ENCODE measurements around the gene TMEM198. TPM values are rescaled to one million over a fixed set of nuclear protein-coding genes. Genes with fewer than 3 reads are reported as not detected.
A peak's percentile ranks its signal among the peaks of the same experiment; 100 is the strongest.

The TMEM198 gene
- total and polyA plus RNA-seq, 2 experiments from 2014 or later: 1.7 to 5.8 TPM

- no peaks in the 10 kb centered on the region for H3K9me2 ChIP-seq (ENCODE audit: insufficient read depth)
- 24 to 28% methylated on average over 6 to 8 of the region's 8 CpGs for WGBS, 2 experiments (ENCODE audit: low coverage in 1 of 2, low lambda C conversion rate in 2 of 2, missing lambda C conversion rate in 2 of 2)
- H3K27ac ChIP-seq: no peak overlapping the region
- H3K4me1 ChIP-seq (ENCODE audit: insufficient read depth): peaks cover 11% of the 10 kb centered on the region; the same call in 1 of the 2 replicates
- in situ Hi-C loops (cut with MboI): no loop called here
- no peaks in the 10 kb centered on the region for H3K27me3 ChIP-seq (replicated peaks; ENCODE audit: insufficient read depth)
- 0 out of 2 replicates have a peak, but pooled peaks cover 5% of the 10 kb centered on the region for H3F3A ChIP-seq (ENCODE audit: insufficient read depth)
- TF ChIP-seq EZH2phosphoT487 (IDR thresholded peaks at IDR 0.05; ENCODE audit: insufficient read depth, low read depth): no peak
- TF ChIP-seq EZH2 (IDR thresholded peaks at IDR 0.05; ENCODE audit: insufficient read depth, poor library complexity, severe bottlenecking): no peak
- H3K79me2 ChIP-seq (ENCODE audit: insufficient read depth): no peaks in the 10 kb centered on the region
- no peak overlapping the region for H3K9ac ChIP-seq
- H3K4me3 ChIP-seq: no peak overlapping the region
- H3K9me3 ChIP-seq (ENCODE audit: low read depth): no peaks in the 10 kb centered on the region
- no peaks in the 10 kb centered on the region for H4K20me1 ChIP-seq (ENCODE audit: insufficient read depth)
- peak; percentile 24 for DNase-seq
- no peaks in the 10 kb centered on the region for H3K36me3 ChIP-seq (ENCODE audit: low read depth)
- H2AFZ ChIP-seq: no peak overlapping the region
- H3K4me2 ChIP-seq (ENCODE audit: unreplicated experiment): peak overlapping the region; percentile 5
Measured at GRCh38 chr2:219560037-219560892, 16.4 kb downstream of the TMEM198 start.

DNA sequence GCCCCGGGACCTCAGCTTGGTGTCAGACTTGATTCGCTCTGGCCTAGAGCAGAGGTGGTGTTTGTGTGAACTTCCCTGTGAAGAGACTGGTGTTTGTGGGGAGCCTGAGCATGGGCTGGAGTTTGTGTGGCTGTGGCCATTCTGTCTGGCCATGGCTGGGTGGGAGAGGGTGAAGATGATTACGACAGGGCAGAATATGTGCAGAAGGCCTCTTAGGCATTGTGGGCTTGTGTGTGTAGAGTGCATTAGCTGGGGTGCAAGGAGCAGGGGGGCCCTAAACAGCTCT is 17.0 kb downstream of the TMEM198 start:
- no peak for DNase-seq
- H3K27ac ChIP-seq: no peak overlapping the region
- in situ Hi-C loops (cut with MboI): no loop called here
- H3K36me3 ChIP-seq (ENCODE audit: low read depth): no peaks in the 10 kb centered on the region
- H3K4me3 ChIP-seq: no peak overlapping the region
- H3K27me3 ChIP-seq (replicated peaks; ENCODE audit: insufficient read depth): no peaks in the 10 kb centered on the region
- H3K9me3 ChIP-seq (ENCODE audit: low read depth): no peaks in the 10 kb centered on the region
- H3K79me2 ChIP-seq (ENCODE audit: insufficient read depth): no peaks in the 10 kb centered on the region
- no peak for TF ChIP-seq EZH2 (IDR thresholded peaks at IDR 0.05; ENCODE audit: insufficient read depth, poor library complexity, severe bottlenecking)
- TF ChIP-seq EZH2phosphoT487 (IDR thresholded peaks at IDR 0.05; ENCODE audit: insufficient read depth, low read depth): no peak
- 62 to 81% methylated on average over 3 of the region's 3 CpGs for WGBS, 2 experiments (ENCODE audit: low coverage in 1 of 2, low lambda C conversion rate in 2 of 2, missing lambda C conversion rate in 2 of 2)
- H4K20me1 ChIP-seq (ENCODE audit: insufficient read depth): no peaks in the 10 kb centered on the region
- 0 out of 2 replicates have a peak, but pooled peaks cover 5% of the 10 kb centered on the region for H3F3A ChIP-seq (ENCODE audit: insufficient read depth)
- H3K4me1 ChIP-seq (ENCODE audit: insufficient read depth): peaks cover 11% of the 10 kb centered on the region; the same call in 1 of the 2 replicates
- H3K9me2 ChIP-seq (ENCODE audit: insufficient read depth): no peaks in the 10 kb centered on the region
- H3K4me2 ChIP-seq (ENCODE audit: unreplicated experiment): no peak overlapping the region
- H3K9ac ChIP-seq: no peak overlapping the region
- no peak overlapping the region for H2AFZ ChIP-seq

DNA sequence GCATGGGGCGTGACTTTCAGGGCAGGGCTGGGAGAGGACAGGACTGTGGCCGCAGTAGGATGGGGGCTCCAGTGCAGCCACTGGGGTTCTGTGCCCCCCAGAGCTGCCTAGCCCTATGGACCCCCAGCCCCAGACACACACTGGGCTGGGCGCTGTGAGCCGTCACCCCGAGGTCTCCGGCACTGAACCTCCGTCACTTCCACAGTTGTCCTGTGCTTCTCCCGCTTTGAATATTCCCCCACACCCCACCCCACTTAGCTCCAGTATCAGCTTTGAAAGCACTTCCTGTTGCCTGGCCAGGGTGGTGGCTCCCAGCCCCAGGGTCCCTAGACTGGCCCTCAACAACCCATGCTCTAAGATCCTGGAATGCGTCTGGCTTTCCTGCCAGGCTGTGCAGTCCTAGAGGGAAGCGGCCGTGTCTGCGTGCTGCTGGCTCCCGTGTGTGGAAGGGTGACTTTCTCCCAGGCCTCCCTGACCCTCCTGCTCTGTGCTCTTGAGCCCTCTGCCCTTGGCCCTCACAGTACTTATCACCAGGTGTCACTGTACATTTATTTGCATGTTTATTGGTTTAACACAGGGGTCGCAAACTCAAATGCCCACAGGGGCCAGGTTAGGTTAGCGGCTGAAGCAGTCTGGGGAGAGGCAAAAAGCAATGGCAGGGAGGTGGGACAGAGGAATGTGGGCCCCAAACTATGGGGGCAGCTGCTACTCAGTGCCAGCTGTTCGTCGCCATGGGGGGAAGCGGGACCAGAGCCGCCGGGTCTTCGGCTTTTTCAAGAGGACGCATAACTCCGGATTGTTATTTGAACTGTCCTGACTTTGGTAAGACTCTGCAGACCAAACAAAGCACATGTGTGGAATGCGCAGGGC is 17.6 kb downstream of the TMEM198 start:
- peaks cover 11% of the 10 kb centered on the region; the same call in 1 of the 2 replicates for H3K4me1 ChIP-seq (ENCODE audit: insufficient read depth)
- H3F3A ChIP-seq (ENCODE audit: insufficient read depth): 0 out of 2 replicates have a peak, but pooled peaks cover 5% of the 10 kb centered on the region
- H3K9me3 ChIP-seq (ENCODE audit: low read depth): no peaks in the 10 kb centered on the region
- no peak overlapping the region for H2AFZ ChIP-seq
- no peak for DNase-seq
- H3K4me2 ChIP-seq (ENCODE audit: unreplicated experiment): no peak overlapping the region
- H3K9ac ChIP-seq: no peak overlapping the region
- no peak for TF ChIP-seq EZH2phosphoT487 (IDR thresholded peaks at IDR 0.05; ENCODE audit: insufficient read depth, low read depth)
- TF ChIP-seq EZH2 (IDR thresholded peaks at IDR 0.05; ENCODE audit: insufficient read depth, poor library complexity, severe bottlenecking): no peak
- 77% methylated on average over 23 to 24 of the region's 24 CpGs for WGBS, 2 experiments (ENCODE audit: low coverage in 1 of 2, low lambda C conversion rate in 2 of 2, missing lambda C conversion rate in 2 of 2)
- H3K9me2 ChIP-seq (ENCODE audit: insufficient read depth): no peaks in the 10 kb centered on the region
- no peaks in the 10 kb centered on the region for H3K36me3 ChIP-seq (ENCODE audit: low read depth)
- in situ Hi-C loops (cut with MboI): no loop called here
- H4K20me1 ChIP-seq (ENCODE audit: insufficient read depth): no peaks in the 10 kb centered on the region
- no peak overlapping the region for H3K27ac ChIP-seq
- no peak overlapping the region for H3K4me3 ChIP-seq
- no peaks in the 10 kb centered on the region for H3K79me2 ChIP-seq (ENCODE audit: insufficient read depth)
- no peaks in the 10 kb centered on the region for H3K27me3 ChIP-seq (replicated peaks; ENCODE audit: insufficient read depth)

Data from GM23248 (cell line).